Endothelial cell of hepatic sinusoid (primary cell): ENCODE results near the gene PRKCZ.

Experiments used
- in situ Hi-C: cut with HindIII; loops from 2 replicates; pipeline ENCODE4 v1.10.0; 2017; ENCODE audit warnings: low sequenced_read_pairs

Gene PRKCZ

DNA sequence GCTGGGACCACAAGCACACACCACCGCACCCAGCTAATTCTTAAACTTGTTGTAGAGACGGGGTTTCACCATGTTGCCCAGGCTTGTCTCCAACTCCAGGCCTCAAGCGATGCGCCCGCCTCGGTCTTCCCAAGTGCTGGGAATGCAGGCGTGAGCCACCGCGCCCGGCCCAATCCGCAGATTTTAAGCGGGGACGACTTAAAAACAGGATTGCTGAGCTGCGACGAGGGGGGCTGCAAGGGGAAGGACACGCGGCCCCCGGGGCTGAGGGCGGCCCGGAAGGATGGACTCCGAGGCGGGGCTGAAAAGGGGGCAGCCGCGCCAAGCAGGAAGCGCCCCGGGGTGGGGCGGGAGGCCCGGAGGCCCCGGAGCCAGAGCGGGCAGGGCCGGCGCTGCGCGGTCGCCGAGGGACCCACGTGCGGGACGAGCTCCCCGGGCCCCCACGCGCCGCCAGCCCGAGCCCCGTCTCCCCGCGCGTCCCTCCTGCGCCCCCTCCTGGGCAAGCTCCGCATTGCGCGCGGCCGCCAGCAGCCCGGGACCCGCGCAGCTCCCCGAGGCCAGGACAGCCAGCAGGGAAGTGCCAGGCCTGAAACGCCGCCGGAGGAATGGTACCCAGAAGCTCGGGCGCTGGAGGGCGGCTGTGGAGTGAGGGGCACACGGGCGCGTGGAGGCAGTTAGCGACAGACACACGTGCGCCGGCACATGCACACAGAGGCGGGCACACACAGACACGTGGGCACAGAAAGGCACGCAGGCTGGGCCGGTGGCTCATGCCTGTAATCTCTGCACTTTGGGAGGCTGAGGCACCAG is 5.5 kb upstream of the PRKCZ start:
- in situ Hi-C loops = no loop called here

DNA sequence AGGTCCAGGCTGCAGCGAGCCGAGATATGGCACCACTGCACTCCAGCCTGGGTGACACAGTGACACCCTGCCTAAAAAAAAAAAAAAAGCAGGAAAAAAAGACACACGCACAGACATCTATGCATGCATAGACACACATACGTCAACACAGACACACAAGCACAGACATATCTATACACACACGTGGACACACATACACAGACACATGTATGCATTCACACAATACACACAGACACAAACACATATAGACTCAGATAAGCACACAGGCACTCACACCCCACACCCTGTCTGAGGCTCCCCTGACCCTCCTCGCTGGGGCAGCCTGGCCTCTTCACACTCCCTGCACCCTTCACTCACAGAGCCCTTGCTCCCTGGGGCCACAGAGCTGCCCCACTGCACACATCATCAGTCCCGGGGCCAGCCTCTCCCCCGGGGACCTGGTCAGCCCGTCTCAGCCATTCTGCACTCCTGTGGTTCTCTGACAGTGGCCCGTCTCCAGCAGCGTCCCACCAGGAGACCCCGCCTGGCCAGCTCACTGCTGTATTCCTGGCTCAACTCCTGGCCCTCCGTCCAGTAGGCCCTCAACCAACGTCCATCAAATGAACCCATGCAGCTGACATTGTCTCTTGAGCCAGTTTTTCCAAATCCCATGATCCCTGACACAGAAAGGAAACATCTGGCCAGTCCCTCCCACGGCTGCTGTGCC is 4.6 kb upstream of the PRKCZ start:
- in situ Hi-C loops = no loop called here

DNA sequence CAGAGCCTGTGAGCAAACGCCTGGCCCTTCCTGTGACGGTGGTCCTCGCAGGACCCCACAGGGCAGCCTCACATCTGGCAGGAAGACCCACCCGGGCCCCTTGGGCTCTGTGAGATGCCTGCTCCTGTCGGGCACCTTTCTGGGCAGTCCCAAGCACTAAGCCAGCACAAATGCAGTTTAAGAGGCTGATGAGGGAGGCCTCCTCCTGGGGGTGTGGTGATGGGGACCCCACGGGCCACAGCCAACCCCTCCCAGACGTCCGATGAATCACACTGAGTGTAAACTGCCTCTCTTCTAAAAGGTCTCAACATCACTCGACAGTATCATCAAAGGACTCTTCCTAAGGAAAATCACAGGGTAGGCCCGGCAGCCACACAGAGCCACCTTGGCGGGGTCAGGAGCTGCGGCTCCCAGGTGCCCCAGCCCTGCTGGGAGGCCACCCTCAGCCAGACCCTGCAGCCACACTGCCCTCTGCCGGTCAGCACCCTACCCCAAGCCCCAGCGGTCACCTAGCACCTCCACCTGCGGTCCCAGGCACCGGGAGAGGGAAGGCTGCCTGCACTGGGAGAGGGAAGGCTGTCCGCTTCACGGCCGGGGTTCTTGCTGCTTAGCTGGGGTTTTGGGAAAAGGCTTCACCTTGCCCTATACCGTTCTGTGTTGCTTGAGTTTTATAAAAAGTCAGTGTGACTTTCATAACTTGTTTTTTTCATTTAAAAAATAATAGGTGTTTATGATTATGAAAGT is 3.9 kb upstream of the PRKCZ start:
- in situ Hi-C loops = no loop called here

DNA sequence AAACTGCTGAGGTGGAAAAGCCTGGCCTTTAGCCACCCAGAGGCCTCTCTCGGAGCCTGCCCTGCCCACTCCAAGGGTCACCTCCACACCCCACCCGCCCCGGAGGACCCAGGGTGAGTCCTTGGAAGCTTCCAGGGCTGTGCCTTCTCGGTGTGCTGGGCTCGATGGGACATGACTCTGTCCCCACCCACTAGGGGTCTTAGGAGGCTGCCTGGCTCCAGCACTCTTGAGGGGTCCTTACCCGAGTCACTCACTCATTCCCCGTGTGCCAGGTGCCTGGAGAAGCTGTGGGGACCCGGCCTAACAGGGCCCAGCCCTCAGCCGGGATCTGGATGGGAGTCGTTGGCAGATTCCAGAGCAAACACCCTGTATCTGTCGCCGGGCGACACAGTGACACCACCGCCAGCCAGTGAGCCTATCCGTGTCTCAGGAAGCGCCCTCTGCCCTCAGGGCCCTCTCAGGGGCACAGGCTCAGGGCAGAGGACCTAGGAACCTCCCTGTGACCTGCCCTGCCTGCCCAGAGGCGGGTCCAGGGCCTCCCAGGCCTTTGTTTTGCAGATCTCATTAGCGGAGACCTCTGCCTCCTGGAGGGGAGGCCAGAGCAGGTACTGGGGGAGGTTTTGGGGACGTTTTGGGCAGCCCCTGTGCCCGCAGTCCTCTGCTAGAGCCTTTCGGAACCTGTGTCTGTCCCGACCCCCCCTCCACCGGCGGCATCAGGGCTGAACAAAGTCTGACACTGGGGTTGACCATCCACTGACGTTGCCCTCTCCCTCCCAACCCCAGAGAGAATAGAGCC is 3.1 kb upstream of the PRKCZ start:
- in situ Hi-C loops = no loop called here

DNA sequence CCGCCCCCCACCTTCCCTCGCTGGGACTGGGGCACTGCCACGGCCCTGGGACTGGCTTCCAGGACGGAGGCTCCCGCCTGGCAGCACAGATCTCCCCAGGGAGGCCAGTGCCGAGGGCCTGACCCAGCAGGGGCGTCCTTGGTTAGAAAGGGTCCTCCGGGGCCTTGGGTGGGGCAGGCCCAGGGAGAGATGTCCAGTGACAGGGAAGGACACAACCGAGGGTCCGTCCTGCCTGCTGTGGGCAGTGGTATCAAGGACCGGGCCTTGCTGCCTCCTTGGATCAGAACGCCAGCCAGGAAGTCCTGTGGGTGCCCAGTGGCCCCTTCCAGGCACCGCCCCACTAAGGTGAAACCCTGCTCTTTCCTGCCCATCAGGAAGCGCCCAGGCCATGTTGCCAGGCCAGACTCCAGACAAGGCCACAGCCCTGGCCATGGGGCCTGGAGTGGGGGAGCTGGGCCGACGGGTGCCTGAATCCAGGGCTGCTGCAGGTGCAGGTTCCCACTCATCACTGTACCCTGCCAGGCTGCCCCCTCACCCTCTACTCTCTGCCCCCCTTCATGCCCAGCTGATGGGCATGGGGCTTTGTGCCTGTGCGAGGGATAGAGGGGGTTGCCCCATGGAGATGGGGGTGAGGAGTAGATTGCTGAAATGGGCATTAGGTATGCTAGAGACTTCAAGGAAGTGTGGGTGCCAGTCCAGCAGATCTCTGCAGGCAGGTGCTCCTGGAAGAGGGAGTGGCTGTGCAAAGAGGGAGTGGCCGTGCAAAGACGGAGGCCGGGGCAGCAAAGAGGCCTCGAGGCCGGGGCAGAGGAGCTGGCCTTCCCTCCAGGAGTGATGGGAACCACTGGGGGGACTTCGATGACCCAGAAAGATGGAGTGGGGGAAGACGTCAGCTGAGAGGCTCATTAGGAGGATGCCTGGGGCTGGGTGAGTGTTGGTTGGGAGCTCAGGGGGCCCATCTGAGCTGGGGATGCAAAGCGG is 2.2 kb upstream of the PRKCZ start:
- in situ Hi-C loops = no loop called here

DNA sequence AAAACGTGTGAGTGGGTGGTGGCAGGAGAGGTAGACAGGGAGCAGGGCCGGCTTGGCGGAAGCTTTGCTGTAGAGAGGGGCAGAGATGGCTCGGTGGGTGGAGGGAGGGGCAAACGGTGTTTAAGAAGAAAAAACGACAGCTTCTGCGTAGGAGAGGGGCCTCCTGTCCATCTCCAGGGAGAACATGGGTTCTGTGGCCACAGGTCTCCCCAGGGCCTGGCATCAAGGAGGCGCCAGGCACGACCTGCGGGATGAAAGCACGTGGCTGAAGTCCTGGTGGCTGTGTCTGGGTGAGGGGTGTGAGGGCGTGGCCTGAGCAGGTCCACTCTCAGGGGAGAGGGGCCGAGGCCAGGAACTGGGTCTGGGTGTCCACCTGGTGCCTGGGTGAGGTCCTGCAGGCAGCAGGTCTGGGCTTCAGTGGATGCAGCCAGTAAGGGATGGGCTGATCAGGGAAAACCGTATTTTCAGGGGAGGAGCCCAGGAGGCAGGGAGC is 940 bp upstream of the PRKCZ start:
- in situ Hi-C loops = no loop called here

DNA sequence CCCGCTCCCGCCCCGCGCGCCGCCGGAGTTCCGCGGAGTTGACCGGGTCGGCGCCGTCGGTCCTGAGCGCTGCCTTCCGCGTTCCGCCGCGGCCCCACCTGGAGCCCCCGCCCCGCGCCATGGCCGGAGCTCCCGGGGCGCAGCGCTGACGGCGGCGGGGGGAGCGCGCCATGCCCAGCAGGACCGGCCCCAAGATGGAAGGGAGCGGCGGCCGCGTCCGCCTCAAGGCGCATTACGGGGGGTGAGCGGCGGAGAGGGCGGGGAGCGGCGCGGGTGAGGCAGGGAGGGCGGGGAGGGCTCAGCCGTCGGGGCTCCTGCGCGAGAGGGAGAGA is 216 bp downstream of the PRKCZ start:
- in situ Hi-C loops = no loop called here

DNA sequence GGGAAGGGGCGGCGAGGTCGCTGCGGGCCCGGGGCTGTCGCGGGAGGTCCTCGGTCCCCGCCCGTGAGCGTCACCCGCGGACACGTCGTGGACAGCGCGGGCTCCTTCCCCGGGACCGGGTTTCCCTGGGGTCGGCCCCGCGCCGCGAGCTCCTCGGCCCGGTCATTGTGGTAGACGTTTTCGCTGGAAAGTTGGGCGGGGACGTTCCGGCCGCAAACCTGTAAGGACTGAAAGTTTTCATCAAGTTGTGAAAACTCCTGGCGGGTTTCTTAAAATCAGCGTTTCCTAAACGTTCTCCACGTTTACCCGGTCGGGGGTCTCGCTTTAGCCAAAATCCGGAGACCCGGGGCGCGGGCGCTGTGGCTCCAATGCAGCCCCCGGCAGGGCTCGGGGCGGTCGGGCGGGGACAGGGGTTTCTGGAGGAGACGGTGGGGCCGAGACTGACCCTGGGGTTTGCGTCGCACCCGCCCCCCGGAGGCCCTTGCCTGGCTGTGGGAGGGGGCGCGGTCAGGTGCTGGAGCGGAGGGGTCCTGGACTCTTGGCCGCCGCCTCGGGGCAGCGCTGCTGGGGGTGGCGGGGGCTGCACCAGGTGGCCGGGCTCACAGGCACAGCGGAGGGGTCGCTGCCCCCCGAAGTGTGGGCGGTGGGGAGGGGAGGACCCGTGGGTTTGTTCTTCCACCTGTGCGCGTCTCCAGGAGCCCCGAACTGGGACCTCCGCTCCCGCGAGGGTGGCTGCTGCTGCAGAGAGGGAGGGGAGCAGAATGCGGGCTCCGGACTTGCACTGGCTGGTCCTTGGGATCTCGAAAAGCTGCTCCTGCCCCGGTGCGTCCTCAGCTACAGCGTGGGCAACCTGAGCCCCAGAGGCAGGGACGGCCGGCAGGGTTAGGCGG is 827 bp downstream of the PRKCZ start:
- in situ Hi-C loops = no loop called here

DNA sequence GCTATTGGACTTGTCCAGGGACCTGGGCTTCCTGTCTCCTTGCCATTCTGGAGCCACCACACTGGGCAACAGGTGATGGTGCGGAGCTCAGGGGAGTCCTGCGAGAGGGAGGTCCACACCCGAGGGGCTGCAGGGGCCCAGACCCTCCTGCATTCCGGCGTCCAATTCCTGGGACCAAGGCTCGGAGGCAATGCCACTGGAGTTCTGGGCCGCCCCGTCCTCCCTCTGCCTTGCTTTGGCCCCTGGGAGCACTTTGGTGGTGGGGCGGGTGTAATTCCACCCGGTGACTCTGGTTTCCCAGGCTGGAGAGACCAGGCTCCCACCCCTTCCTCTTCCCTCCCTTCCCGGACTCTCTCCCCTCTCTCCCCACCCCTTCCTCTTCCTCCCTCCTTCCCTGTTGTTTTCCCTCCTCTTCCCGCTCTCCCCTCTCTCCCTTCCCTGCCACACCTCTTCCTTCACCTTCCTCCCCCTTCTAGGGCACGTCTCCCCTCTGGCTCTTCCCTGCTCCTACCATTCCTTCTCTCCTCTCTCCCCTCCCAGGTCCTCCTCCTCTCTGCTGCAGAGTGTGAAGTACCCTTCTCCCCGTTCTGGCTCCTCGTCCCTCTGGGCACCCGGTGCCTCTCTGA is 2.0 kb downstream of the PRKCZ start:
- in situ Hi-C loops = no loop called here

DNA sequence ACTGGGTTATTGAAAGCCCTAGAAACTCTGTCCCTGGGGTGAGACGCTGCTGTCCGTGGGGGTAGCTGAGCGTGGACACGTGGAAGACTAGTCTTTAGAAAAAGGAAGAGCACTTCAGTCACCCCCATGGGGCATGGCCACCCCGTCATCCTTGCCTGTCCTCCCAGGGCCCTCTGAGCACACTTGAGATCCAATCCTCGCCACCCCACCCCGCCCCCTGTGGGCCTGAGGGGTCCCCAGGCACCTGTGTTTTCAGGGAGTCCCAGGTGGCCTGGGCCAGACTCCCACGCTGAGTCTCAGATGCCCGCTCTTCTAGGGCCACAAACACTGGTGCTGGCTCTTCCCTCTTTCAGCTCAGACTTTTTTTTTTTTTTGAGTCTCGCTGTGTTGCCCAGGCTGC is 2.5 kb downstream of the PRKCZ start:
- in situ Hi-C loops = no loop called here

DNA sequence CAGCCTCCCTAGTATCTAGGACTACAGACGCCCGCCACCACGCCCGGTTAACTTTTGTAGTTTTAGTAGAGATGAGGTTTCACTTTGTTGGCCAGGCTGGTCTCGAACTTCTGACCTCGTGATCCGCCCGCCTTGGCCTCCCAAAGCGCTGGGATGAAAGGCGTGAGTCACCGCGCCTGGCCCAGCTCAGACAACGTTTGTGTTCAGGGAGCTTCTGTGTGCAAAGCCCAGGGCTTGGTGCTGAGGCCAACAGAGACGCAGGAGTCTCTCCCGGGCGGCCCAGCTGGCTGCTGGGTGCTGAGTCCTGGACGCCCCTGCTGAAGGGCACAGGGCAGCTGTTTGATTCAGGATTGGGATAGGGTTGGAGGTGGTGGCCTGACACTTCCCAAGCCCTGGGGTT is 3.0 kb downstream of the PRKCZ start:
- in situ Hi-C loops = no loop called here

DNA sequence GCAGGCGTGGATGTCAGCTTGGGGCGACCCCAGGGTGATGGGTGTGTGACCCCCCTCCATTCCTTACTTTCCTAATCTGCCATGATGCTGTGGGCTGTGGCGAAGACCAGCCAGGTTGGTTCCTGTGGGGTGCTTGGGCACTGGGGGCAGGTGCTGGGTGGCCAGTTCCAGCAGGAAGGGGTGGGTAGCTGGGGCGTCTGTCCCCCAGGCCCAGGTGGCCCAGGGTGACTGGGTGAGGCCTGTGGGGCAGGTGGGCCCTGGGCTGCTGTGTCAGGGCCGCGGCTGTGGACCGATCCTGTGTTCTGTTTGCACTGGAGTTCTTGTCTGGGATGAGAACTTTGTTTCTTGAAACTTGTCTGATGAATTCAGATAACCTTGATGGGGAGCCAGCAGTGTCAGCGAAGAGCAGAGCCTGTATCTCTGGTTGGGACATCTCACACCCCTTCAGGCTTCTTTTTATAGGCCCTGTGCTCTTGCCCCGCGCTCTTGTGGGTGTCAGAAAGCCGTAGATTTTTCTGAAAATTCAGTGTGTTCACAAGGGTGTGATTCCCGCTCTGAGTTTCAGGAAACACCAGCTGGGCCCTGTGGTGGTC is 3.7 kb downstream of the PRKCZ start:
- in situ Hi-C loops = no loop called here

DNA sequence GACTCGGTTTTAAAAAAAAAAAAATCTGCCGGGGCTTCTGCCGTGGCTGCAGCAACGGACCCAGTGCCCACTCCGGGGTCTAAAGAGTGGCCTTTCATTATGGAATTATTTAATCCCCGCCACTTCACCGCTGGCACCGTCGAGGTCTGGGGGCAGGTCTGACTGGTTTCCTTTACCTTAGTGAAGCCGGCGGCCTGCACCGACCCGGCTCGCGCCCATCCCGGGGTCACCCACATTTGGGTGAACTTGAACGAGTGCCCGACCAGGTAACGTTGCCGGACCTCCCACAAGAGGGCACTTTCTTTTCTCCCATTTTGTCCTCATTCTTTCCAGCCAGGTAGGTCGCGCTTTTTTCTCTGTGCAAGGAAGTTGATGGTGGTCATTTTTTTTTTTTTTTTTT is 4.3 kb downstream of the PRKCZ start:
- in situ Hi-C loops = no loop called here

DNA sequence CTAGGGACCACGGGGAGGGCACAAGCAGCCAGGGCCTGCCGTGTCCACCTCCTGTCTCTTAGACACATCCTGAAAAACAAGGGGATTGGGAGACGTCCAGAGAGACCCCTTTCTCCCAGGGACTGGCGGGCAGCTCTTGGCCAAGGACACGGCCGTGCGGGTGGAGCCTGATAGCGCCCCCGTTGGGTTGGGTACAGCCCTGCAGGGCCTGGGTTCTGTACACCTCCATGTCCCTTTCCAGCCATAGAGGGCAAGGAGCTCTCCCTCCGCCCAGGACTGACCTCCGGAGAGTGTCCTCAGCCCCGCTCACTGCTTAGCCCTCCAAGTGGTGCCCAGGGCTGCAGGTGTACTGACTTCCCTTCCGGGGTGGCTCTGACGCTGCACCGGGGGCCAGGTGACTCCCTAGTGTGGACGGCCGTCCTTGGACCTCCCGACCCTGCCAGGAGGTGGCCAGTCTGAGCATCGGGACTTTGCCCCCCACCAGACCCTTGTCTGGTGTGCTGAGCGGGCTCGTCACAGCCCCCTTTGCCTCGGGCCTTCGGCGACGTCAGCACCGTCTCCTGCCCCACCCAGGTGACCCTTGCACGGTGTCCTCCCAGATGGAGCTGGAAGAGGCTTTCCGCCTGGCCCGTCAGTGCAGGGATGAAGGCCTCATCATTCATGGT is 5.8 kb downstream of the PRKCZ start:
- in situ Hi-C loops = no loop called here

DNA sequence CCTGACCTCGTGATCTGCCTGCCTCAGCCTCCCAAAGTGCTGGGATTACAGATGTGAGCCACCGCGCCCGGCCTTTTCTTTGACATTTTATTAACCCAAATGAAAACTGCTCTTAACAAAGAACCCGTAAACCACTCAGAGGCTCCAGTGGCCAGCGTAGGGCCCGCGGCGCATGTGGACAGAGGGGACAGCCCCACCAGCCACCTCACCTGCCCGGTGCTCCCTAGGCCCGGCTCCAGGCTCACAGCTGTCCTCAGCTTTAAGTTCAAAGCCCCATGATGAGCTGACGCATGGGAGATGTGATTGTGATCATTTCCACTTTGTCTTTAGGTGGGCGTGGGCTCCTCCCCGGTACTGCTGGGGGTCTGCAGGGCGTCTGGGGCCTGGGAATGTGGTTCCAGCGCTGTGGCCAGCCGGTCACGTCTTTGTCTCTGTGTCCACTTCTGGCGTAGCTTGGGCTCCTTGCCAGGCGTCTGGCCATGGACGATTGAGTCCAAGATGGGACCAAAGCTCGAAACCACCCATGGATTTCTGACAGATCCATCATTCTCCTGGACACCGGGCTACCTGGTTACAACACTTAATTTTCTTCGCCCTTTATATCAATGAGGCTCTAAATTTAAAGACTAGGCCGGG is 6.9 kb downstream of the PRKCZ start:
- in situ Hi-C loops = no loop called here

DNA sequence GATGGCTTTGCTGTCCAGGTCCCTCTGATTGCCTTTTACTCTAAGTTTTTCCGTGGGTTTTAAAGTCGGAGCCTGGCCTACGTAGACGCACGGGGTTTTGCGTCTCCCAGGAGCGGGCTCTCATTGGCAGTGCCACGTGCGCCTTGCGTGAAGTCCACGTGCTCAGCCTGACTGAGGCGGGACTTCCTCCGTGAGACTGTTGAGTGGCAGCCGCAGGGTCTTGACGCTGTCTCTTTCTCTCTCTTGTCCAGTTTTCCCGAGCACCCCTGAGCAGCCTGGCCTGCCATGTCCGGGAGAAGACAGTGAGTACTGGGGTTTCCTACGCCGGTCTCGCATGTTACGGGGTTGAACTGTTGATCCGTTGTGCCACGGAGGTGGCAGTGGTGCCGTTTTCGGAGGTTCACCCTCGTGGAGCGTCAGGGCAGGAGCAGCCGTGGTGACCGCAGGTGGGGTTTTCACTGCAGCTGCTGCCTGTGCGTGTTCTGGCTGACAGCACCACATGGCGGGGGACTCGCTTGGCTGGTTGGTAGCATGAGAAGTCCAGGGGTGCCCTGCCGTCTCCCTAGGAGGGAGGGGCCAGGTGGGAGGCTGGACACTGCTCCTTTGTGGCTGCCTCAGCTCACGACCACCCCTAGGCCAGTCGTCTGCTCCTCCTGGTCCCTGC is 9.2 kb downstream of the PRKCZ start:
- in situ Hi-C loops = no loop called here
